CD14-positive monocyte (primary cell): ENCODE measurements around the gene TFB1M. TPM values are rescaled to one million over a fixed set of nuclear protein-coding genes. Genes with fewer than 3 reads are reported as not detected.
"Not testable (repeated sequence)": the region's sequence is repeated elsewhere in the genome, so short reads cannot be mapped to it uniquely, and the experiment has no call there.

Source experiments
- DNase-seq, 3 donors: peaks; one replicate each; pipeline ENCODE4 v3.0.0-alpha.2; 2011 to 2022
- H2AFZ ChIP-seq: 2 replicates; pipeline ENCODE4 v1.6.0; 2012; ENCODE audit warnings: mild to moderate bottlenecking, low read depth, low read length, inconsistent platforms; ENCODE audit not compliant: insufficient read depth, poor library complexity, severe bottlenecking
- H3K27ac ChIP-seq, 2 donors: 1 replicate in 1 of 2; 2 replicates in 1 of 2; pipeline ENCODE4 v1.5.1; 2012 to 2013; ENCODE audit warnings: low read length in 2 of 2, control low read depth in 1 of 2, inconsistent platforms in 1 of 2, low read depth in 1 of 2, mild to moderate bottlenecking in 1 of 2
- H3K27me3 ChIP-seq, 2 donors: one replicate each; pipeline versions ENCODE4 v1.6.0 to v1.6.1; 2011 to 2013; ENCODE audit warnings: low read length in 2 of 2; ENCODE audit not compliant: control insufficient read depth in 2 of 2, insufficient read depth in 2 of 2
- H3K36me3 ChIP-seq, 2 donors: replicated peaks in 1 of 2; 1 replicate in 1 of 2; 2 replicates in 1 of 2; pipeline versions ENCODE4 v1.5.1 to v1.6.1; 2012 to 2013; ENCODE audit warnings: low read length in 2 of 2, control low read depth in 1 of 2, inconsistent platforms in 1 of 2, mild to moderate bottlenecking in 1 of 2; ENCODE audit not compliant: insufficient read depth in 2 of 2, control insufficient read depth in 1 of 2
- H3K4me1 ChIP-seq, 2 donors: 1 replicate in 1 of 2; 2 replicates in 1 of 2; pipeline versions ENCODE4 v1.5.1 to v1.6.1; 2012 to 2013; ENCODE audit warnings: low read length in 2 of 2, control low read depth in 1 of 2, inconsistent platforms in 1 of 2, mild to moderate bottlenecking in 1 of 2, moderate library complexity in 1 of 2; ENCODE audit not compliant: insufficient read depth in 2 of 2, control insufficient read depth in 1 of 2
- H3K4me2 ChIP-seq: replicated peaks from 2 replicates; pipeline ENCODE3; 2012; ENCODE audit warnings: low read length, moderate library complexity, mild to moderate bottlenecking; ENCODE audit not compliant: poor library complexity, severe bottlenecking; ENCODE audit errors: extremely low read depth
- H3K4me3 ChIP-seq, 3 experiments: fragments of 200-600 bp in 1 of 3; sonication (generic) in 1 of 3; replicated peaks in 1 of 3; 1 replicate in 2 of 3; 2 replicates in 1 of 3; pipeline ENCODE4 v1.5.1; 2011 to 2013; ENCODE audit warnings: low read length in 3 of 3, mild to moderate bottlenecking in 3 of 3, control low read depth in 2 of 3, low read depth in 2 of 3, inconsistent platforms in 1 of 3, moderate library complexity in 1 of 3
- H3K79me2 ChIP-seq: 2 replicates; pipeline ENCODE4 v1.6.0; 2012; ENCODE audit warnings: mild to moderate bottlenecking, control low read depth, inconsistent platforms, low read length, moderate library complexity; ENCODE audit not compliant: insufficient read depth
- H3K9ac ChIP-seq: 2 replicates; pipeline ENCODE4 v1.6.0; 2017; ENCODE audit warnings: low read length, mild to moderate bottlenecking; ENCODE audit not compliant: insufficient read depth, poor library complexity, severe bottlenecking
- H3K9me3 ChIP-seq, 2 donors: replicated peaks in 1 of 2; 1 replicate in 1 of 2; 2 replicates in 1 of 2; pipeline versions ENCODE4 v1.5.1 to v1.6.1; 2012 to 2013; ENCODE audit warnings: low read length in 2 of 2, control low read depth in 1 of 2; ENCODE audit not compliant: control insufficient read depth in 1 of 2, insufficient read depth in 1 of 2
- H4K20me1 ChIP-seq: 2 replicates; pipeline ENCODE4 v1.6.0; 2012; ENCODE audit warnings: mild to moderate bottlenecking, low read length, control low read depth, moderate library complexity; ENCODE audit not compliant: insufficient read depth
- H3K27ac Mint-ChIP-seq, 7 donors: one replicate each; pipeline ENCODE4 v1.8.0; 2020; ENCODE audit warnings: mild to moderate bottlenecking in 7 of 7, mixed read lengths in 7 of 7, moderate library complexity in 6 of 7, inconsistent platforms in 2 of 7
- H3K27me3 Mint-ChIP-seq, 3 donors: one replicate each; pipeline ENCODE4 v1.8.0; 2021 to 2022; ENCODE audit warnings: low read depth in 3 of 3, mild to moderate bottlenecking in 3 of 3, mixed read lengths in 3 of 3, moderate library complexity in 3 of 3, inconsistent platforms in 1 of 3
- H3K36me3 Mint-ChIP-seq, 2 donors: one replicate each; pipeline ENCODE4 v1.8.0; 2020; ENCODE audit warnings: mixed read lengths in 2 of 2, inconsistent platforms in 1 of 2, mild to moderate bottlenecking in 1 of 2
- H3K4me1 Mint-ChIP-seq: one replicate; pipeline ENCODE4 v1.8.0; 2020; ENCODE audit warnings: mild to moderate bottlenecking, mixed read lengths
- H3K4me3 Mint-ChIP-seq, 2 donors: one replicate each; pipeline ENCODE4 v1.8.0; 2020; ENCODE audit warnings: mild to moderate bottlenecking in 2 of 2, mixed read lengths in 2 of 2, moderate library complexity in 1 of 2
- H3K9me3 Mint-ChIP-seq, 7 donors: one replicate each; pipeline ENCODE4 v1.8.0; 2020 to 2022; ENCODE audit warnings: mixed read lengths in 7 of 7, mild to moderate bottlenecking in 6 of 7, moderate library complexity in 6 of 7, inconsistent platforms in 2 of 7
- WGBS: methylation state at CpG from one replicate; pipeline ENCODE4 v1.1.5; 2013; ENCODE audit warnings: missing lambda C conversion rate; ENCODE audit not compliant: insufficient coverage; 5-methylcytosine and 5-hydroxymethylcytosine counted together
- intact Hi-C, 2 donors: fragments of 100-400 bp; cut with micrococcal nuclease; formaldehyde crosslinking; loops; one replicate each; pipeline versions ENCODE4 v1.15.0 to v1.15.1; 2023
- polyA minus RNA-seq: library from RNA; depleted of rRNA, polyadenylated mRNA; stranded (reverse); fragments of >200 nt; gene quantifications from 2 replicates; pipeline ENCODE4 v1.2.3, GENCODE V29; 2012
- polyA plus RNA-seq, 3 donors: library from polyadenylated mRNA; depleted of rRNA in 1 of 3; unstranded in 2 of 3; stranded (reverse) in 1 of 3; fragments of 300-500 nt in 2 of 3; fragments of >200 nt in 1 of 3; fragmentation: Illumina TruSeq in 2 of 3; gene quantifications; 1 replicate in 2 of 3; 2 replicates in 1 of 3; pipeline ENCODE4 v1.2.3, GENCODE V29; 2012 to 2021
- total RNA-seq, 12 experiments: library from RNA in 1 of 12; stranded (reverse) in 1 of 12; fragments of 120-200 nt in 1 of 12; gene quantifications; one replicate each; pipeline ENCODE4 v1.2.4 and lab custom pipeline; 2013 to 2026; ENCODE audit warnings: mixed read lengths in 6 of 12, inconsistent platforms in 1 of 12
- TF ChIP-seq, protein P1 (sequence below): fragments of 200-600 bp; IDR thresholded peaks from one replicate; pipeline ENCODE4 v1.8.0; 2022; ENCODE audit warnings: antibody characterized with exemption, mild to moderate bottlenecking

Gene TFB1M
- total RNA-seq (2013) = 11.6 TPM
- polyA plus RNA-seq (1 to 10 TPM; 4.8 to 5.4 (median 4.8) TPM), polyA minus RNA-seq (4.1 and 4.8 TPM in 2 replicates), total RNA-seq (lab: John Stamatoyannopoulos, UW) (0.98 to 5.9 (median 3.8) reads per million in 11 experiments)

DNA sequence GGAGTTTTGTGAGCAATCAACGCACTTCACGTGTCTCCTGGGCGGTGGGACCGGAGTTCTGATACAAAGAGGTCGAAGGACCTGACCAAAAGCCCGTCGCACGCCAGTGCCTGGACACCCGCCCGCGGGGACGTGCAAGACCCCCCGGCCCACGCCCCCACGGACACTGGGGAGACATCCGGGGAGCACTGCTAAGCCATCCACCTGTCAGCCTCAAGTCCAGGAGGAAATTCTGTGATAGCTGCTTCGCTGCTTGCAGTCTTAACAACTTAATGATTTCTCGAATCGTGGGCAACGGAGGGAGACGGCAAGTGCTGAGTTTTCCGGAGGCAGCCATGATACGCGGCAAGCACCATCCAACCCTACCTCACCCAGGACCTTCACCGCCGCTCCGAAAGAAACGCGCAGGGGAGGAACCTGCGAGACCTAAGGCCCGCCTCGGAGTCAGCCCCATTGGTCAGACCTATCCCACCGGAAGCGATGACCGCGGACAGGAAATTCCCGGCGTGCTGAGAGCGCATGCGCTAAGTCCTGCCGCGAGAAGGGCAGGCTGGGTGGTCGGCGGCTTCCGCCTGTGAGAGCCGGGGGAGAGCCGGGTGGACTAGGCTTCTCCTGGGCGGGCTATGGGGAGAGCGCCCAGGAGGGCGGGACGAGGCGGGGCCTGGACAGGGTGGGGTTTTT, at the start of gene TFB1M:
TFB1M (minus strand) TSS at position 393 of the 681 bp plus-strand sequence; CDS start at position 337, 56 bp downstream.
- Histone ChIP-seq H3K9ac (peak within 1 kb of the TSS; percentile 84), H4K20me1 (no peaks in the 10 kb centered on the region), H3K27ac (peak within 1 kb of the TSS; percentile 97 to 99), H3K79me2 (peaks cover 11% of the 10 kb centered on the region), H3K9me3 (no peaks in the 10 kb centered on the region), H3K27me3 (no peaks in the 10 kb centered on the region), H3K4me1 (peaks cover 18 to 27% of the 10 kb centered on the region in 2 donors), H2AFZ (peak within 1 kb of the TSS; percentile 95), H3K4me3 (peak within 1 kb of the TSS; percentile 89 to 90 (median 89)), H3K4me2 (peak within 1 kb of the TSS; percentile 89), H3K36me3 (peaks cover 4 to 13% of the 10 kb centered on the region in 2 donors)
- Mint-ChIP-seq H3K4me1 (peaks cover 19% of the 10 kb centered on the region), H3K9me3 (no peaks in the 10 kb centered on the region), H3K4me3 (peak within 1 kb of the TSS; percentile 93 to 98), H3K27me3 (no peaks in the 10 kb centered on the region), H3K36me3 (peaks cover 9 to 12% of the 10 kb centered on the region in 2 donors), H3K27ac (peak within 1 kb of the TSS; percentile 94 to 98 (median 96))
- intact Hi-C loops = loop anchor here (5.0 to 10.0 kb wide), 2 partner anchors 92 to 1711 kb away; no protein-coding TSS in a partner anchor
- whole genome bisulfite sequencing = under 1% methylated on average over 52 of the region's 52 CpGs
- DNase-seq = peak; percentile 95 to 97 (median 96)
- TF ChIP-seq, protein P1, sequence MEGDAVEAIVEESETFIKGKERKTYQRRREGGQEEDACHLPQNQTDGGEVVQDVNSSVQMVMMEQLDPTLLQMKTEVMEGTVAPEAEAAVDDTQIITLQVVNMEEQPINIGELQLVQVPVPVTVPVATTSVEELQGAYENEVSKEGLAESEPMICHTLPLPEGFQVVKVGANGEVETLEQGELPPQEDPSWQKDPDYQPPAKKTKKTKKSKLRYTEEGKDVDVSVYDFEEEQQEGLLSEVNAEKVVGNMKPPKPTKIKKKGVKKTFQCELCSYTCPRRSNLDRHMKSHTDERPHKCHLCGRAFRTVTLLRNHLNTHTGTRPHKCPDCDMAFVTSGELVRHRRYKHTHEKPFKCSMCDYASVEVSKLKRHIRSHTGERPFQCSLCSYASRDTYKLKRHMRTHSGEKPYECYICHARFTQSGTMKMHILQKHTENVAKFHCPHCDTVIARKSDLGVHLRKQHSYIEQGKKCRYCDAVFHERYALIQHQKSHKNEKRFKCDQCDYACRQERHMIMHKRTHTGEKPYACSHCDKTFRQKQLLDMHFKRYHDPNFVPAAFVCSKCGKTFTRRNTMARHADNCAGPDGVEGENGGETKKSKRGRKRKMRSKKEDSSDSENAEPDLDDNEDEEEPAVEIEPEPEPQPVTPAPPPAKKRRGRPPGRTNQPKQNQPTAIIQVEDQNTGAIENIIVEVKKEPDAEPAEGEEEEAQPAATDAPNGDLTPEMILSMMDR = no peak

DNA sequence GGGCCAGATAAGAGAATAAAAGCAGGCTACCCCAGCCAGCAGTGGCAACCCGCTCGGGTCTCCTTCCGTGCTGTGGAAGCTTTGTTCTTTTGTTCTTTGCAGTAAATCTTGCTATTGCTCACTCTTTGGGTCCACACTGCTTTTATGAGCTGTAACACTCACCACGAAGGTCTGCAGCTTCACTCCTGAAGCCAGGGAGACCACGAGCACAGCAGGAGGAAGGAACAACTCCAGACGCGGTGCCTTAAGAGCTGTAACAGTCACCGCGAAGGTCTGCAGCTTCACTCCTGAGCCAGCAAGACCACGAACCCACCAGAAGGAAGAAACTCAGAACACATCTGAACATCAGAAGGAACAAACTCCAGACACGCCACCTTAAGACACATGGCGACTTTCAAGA, 49.7 kb upstream of the TFB1M start:
- DNase-seq, H3K27ac ChIP-seq, H3K27me3 ChIP-seq, H3K4me3 Mint-ChIP-seq, H3K4me3 ChIP-seq, H3K27me3 Mint-ChIP-seq, H3K36me3 ChIP-seq, H3K9me3 ChIP-seq, H4K20me1 ChIP-seq, H3K9ac ChIP-seq, H3K4me1 Mint-ChIP-seq, H3K27ac Mint-ChIP-seq, H2AFZ ChIP-seq, H3K36me3 Mint-ChIP-seq, intact Hi-C loops, H3K4me2 ChIP-seq, H3K4me1 ChIP-seq, H3K79me2 ChIP-seq: not testable (repeated sequence)
- 25% methylated on average over 10 of the region's 12 CpGs for WGBS
- H3K9me3 Mint-ChIP-seq = peaks cover 2 to 15% (median 4%) of the 10 kb centered on the region in 7 donors

DNA sequence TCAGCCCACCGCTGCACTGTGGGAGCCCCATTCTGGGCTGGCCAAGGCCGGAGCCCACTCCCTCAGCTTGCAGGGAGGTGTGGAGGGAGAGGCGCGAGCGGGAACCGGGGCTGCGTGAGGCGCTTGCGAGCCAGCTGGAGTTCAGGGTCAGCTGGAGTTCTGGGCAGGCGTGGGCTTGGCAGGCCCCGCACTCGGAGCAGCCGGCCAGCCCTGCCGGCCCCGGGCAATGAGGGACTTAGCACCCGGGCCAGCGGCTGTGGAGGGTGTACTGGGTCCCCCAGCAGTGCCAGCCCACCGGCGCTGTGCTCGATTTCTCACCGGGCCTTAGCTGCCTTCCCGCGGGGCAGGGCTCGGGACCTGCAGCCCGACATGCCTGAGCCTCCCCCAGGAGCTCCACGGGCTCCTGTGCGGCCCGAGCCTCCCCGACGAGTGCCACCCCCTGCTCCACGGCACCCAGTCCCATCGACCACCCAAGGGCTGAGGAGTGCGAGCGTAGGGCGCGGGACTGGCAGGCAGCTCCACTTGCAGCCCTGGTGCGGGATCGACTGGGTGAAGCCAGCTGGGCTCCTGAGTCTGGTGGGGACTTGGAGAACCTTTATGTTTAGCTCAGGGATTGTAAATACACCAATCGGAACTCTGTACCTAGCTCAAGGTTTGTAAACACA, 48.8 kb upstream of the TFB1M start:
- H2AFZ ChIP-seq, intact Hi-C loops, H3K4me1 ChIP-seq, H3K4me3 Mint-ChIP-seq, H3K4me3 ChIP-seq, H3K4me2 ChIP-seq, H3K27me3 ChIP-seq, H3K9ac ChIP-seq, H3K4me1 Mint-ChIP-seq, H3K36me3 Mint-ChIP-seq, H3K9me3 ChIP-seq, H3K79me2 ChIP-seq, H3K27me3 Mint-ChIP-seq, H4K20me1 ChIP-seq, H3K27ac Mint-ChIP-seq, H3K36me3 ChIP-seq, DNase-seq, H3K27ac ChIP-seq: not testable (repeated sequence)
- H3K9me3 Mint-ChIP-seq = peaks cover 2 to 15% (median 9%) of the 10 kb centered on the region in 7 donors
- WGBS = 94% methylated on average over 15 of the region's 39 CpGs
